Measurements from ENCODE around the gene RAP1B.

The RAP1B gene

DNA sequence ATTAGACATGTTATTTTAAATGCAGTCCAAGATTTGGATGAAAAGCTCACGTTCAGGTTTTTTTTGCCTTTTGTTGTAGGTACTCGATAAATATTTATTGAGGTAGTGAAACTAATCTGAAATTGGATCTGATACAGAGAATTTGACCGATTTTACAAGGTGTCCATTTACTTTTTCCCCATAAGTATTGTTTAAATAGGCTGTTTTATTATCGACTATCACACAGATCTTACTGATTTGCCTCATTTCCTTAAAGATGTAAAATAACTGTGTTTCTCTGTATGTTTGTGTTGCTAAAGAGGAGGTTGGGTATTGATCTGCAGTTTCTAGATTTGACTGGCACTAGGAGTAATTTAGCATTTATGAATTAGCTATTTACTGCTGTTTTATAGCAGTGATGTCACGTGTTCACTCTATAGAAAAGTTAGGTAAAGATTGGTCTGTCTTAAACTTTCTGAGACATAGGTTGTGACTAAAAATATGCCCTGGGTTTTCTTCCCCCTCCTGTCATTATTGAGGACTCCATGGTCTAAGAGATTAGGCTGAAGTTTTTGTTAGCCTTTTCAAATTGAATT, 3.5 kb downstream of the RAP1B start:
- DNase-seq, result no peak
- H3K27me3 ChIP-seq (replicated peaks; ENCODE audit: insufficient read depth, low read length), result no peaks in the 10 kb centered on the region
- no peak overlapping the region; the same call in 1 of the 2 replicates for H3K4me2 ChIP-seq (ENCODE audit: low read depth, low read length)
- H3K4me3 ChIP-seq (ENCODE audit: low read length), result no peak overlapping the region
- peaks cover 44% of the 10 kb centered on the region for H4K20me1 ChIP-seq (ENCODE audit: insufficient read depth, low read length)
- no peak overlapping the region for H3K27ac ChIP-seq (ENCODE audit: low read length)
- H3K9ac ChIP-seq (ENCODE audit: low read length), result no peak overlapping the region
- peaks cover 9% of the 10 kb centered on the region for H3F3A ChIP-seq (ENCODE audit: insufficient read depth, low read length)
- H3K36me3 ChIP-seq (replicated peaks; ENCODE audit: insufficient read depth, low read length), result no peaks in the 10 kb centered on the region; the same call in 1 of the 2 replicates
- no peak overlapping the region for H2AFZ ChIP-seq (ENCODE audit: low read length)
- TF ChIP-seq EZH2phosphoT487 (IDR thresholded peaks at IDR 0.05; ENCODE audit: low read length) (no peak), EZH2 (optimal IDR thresholded peaks at IDR 0.05; ENCODE audit: low read depth, low read length) (no peak)
- TF ChIP-seq, protein P1, sequence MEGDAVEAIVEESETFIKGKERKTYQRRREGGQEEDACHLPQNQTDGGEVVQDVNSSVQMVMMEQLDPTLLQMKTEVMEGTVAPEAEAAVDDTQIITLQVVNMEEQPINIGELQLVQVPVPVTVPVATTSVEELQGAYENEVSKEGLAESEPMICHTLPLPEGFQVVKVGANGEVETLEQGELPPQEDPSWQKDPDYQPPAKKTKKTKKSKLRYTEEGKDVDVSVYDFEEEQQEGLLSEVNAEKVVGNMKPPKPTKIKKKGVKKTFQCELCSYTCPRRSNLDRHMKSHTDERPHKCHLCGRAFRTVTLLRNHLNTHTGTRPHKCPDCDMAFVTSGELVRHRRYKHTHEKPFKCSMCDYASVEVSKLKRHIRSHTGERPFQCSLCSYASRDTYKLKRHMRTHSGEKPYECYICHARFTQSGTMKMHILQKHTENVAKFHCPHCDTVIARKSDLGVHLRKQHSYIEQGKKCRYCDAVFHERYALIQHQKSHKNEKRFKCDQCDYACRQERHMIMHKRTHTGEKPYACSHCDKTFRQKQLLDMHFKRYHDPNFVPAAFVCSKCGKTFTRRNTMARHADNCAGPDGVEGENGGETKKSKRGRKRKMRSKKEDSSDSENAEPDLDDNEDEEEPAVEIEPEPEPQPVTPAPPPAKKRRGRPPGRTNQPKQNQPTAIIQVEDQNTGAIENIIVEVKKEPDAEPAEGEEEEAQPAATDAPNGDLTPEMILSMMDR (IDR thresholded peaks at IDR 0.05; ENCODE audit: low read length), result no peak
- H3K79me2 ChIP-seq (ENCODE audit: low read length), result peaks cover 80% of the 10 kb centered on the region
- H3K4me1 ChIP-seq (ENCODE audit: low read length), result peaks cover 20% of the 10 kb centered on the region
- H3K9me3 ChIP-seq (replicated peaks; ENCODE audit: insufficient read depth, low read length), result no peaks in the 10 kb centered on the region
- H3K9me2 ChIP-seq (replicated peaks; ENCODE audit: insufficient read depth, low read length), result no peaks in the 10 kb centered on the region

DNA sequence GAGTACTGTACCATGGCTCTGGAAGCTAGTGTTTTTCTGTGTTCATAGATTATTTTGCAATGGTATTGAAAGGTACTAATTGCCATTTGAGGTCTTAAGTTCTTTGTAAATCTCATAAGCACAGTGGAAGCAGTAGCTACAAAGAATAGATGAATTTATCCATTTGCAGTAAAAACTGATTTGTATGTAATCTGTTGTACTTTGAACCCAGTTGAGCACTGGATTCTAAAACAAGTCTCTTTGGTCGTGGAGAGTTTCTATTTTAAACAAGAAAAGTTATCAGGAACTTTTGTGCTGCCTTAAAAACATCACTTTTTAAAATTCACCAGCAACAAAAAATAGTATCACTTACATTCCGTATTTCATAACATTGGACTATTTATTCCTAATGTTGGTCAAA, 4.1 kb downstream of the RAP1B start:
- TF ChIP-seq EZH2 (optimal IDR thresholded peaks at IDR 0.05; ENCODE audit: low read depth, low read length) (no peak), EZH2phosphoT487 (IDR thresholded peaks at IDR 0.05; ENCODE audit: low read length) (no peak)
- TF ChIP-seq, protein P1 (IDR thresholded peaks at IDR 0.05; ENCODE audit: low read length), result no peak
- no peak overlapping the region; the same call in 1 of the 2 replicates for H3K4me2 ChIP-seq (ENCODE audit: low read depth, low read length)
- H3K4me1 ChIP-seq (ENCODE audit: low read length), result peaks cover 15% of the 10 kb centered on the region
- no peak overlapping the region for H3K27ac ChIP-seq (ENCODE audit: low read length)
- H3K4me3 ChIP-seq (ENCODE audit: low read length), result no peak overlapping the region
- peaks cover 50% of the 10 kb centered on the region for H4K20me1 ChIP-seq (ENCODE audit: insufficient read depth, low read length)
- H3K79me2 ChIP-seq (ENCODE audit: low read length), result peaks cover 86% of the 10 kb centered on the region
- no peak overlapping the region for H3K9ac ChIP-seq (ENCODE audit: low read length)
- DNase-seq, result no peak
- H3K36me3 ChIP-seq (replicated peaks; ENCODE audit: insufficient read depth, low read length), result no peaks in the 10 kb centered on the region; the same call in 1 of the 2 replicates
- H3K9me2 ChIP-seq (replicated peaks; ENCODE audit: insufficient read depth, low read length), result no peaks in the 10 kb centered on the region
- peaks cover 7% of the 10 kb centered on the region for H3F3A ChIP-seq (ENCODE audit: insufficient read depth, low read length)
- H3K9me3 ChIP-seq (replicated peaks; ENCODE audit: insufficient read depth, low read length), result no peaks in the 10 kb centered on the region
- no peaks in the 10 kb centered on the region for H3K27me3 ChIP-seq (replicated peaks; ENCODE audit: insufficient read depth, low read length)
- H2AFZ ChIP-seq (ENCODE audit: low read length), result no peak overlapping the region

DNA sequence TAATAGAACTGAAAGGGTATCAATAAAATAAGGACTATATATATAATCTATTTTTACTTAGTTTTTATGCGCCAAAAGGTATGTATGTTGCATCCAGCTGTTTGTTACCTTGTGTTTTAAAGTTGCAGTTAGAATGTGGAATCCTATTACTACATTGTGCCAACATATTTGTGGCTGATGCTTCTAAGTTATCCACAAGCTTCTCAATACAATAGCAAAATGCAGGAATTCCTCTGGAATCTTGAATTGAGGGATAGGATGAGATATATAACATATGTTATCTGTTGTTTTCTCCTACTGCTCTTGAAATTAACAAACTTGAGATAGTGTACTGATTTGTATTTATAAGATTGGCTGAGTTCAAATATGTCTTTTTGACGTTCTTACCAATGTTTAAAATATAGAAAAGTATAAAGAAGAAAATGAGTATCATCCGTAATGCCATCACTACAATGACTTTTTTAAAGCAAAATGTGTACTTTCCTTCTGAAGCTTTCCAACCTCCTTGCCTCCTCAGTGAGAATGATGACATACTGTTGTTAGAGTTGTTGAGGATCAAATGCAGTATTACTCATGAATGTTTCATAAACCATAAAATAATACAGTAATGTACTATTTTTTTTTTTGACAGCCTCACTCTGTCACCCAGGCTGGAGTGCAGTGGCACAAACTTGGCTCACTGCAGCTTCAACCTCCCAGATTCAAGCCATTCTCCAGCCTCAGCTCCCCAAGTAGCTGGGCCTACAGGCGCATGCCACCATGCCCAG, 6.6 kb downstream of the RAP1B start:
- Histone ChIP-seq H3K4me2 (ENCODE audit: low read depth, low read length) (no peak overlapping the region), H3K9me2 (replicated peaks; ENCODE audit: insufficient read depth, low read length) (no peaks in the 10 kb centered on the region), H3K4me1 (ENCODE audit: low read length) (peaks cover 12% of the 10 kb centered on the region; the same call in 1 of the 2 replicates), H3K9ac (ENCODE audit: low read length) (no peak overlapping the region), H3K27me3 (replicated peaks; ENCODE audit: insufficient read depth, low read length) (no peaks in the 10 kb centered on the region), H3K4me3 (ENCODE audit: low read length) (no peak overlapping the region), H2AFZ (ENCODE audit: low read length) (no peak overlapping the region), H3K79me2 (ENCODE audit: low read length) (peaks cover 100% of the 10 kb centered on the region), H3K27ac (ENCODE audit: low read length) (no peak overlapping the region), H3K9me3 (replicated peaks; ENCODE audit: insufficient read depth, low read length) (no peaks in the 10 kb centered on the region), H3F3A (ENCODE audit: insufficient read depth, low read length) (no peaks in the 10 kb centered on the region), H4K20me1 (ENCODE audit: insufficient read depth, low read length) (peaks cover 73% of the 10 kb centered on the region), H3K36me3 (replicated peaks; ENCODE audit: insufficient read depth, low read length) (no peaks in the 10 kb centered on the region; the same call in 1 of the 2 replicates)
- TF ChIP-seq, protein P1 (IDR thresholded peaks at IDR 0.05; ENCODE audit: low read length), result no peak
- TF ChIP-seq EZH2phosphoT487 (IDR thresholded peaks at IDR 0.05; ENCODE audit: low read length) (no peak), EZH2 (optimal IDR thresholded peaks at IDR 0.05; ENCODE audit: low read depth, low read length) (no peak)
- DNase-seq, result no peak

Measured in MM.1S (cell line).